TTC549 (cell line): ENCODE measurements around the gene SRSF9.
"Not testable (repeated sequence)": the region's sequence is repeated elsewhere in the genome, so short reads cannot be mapped to it uniquely, and the experiment has no call there.

Source experiments
- FAIRE-seq: peaks from 2 replicates; lab custom pipeline; 2012; peaks lifted over from hg19 to GRCh38; lab: Jason Lieb, UNC

Gene SRSF9

GRCh38 chr12:120469450-120470149 is at the start of gene SRSF9:
Gene SRSF9, minus strand, starts transcription at chr12:120469748. Its CDS starts 139 bp downstream, at chr12:120469609.
- no peak for FAIRE-seq

GRCh38 chr12:120519324-120519723 is 49.8 kb upstream of the SRSF9 start:
- FAIRE-seq: not testable (repeated sequence)

- no peak for FAIRE-seq
These were observed 45.9 kb upstream of the SRSF9 start for GRCh38 chr12:120515496-120515895.

- FAIRE-seq: no peak
These were observed 44.5 kb upstream of the SRSF9 start for GRCh38 chr12:120514002-120514401.

GRCh38 chr12:120508537-120508936 is 39.0 kb upstream of the SRSF9 start:
- no peak for FAIRE-seq

GRCh38 chr12:120504587-120504986 is 35.0 kb upstream of the SRSF9 start:
- FAIRE-seq: no peak

GRCh38 chr12:120500581-120500980 is 31.0 kb upstream of the SRSF9 start:
- FAIRE-seq: no peak

GRCh38 chr12:120498870-120499515 is 29.4 kb upstream of the SRSF9 start:
- no peak for FAIRE-seq

- no peak for FAIRE-seq
These were observed 28.1 kb upstream of the SRSF9 start for GRCh38 chr12:120497524-120498150.

GRCh38 chr12:120496413-120497340 is 27.1 kb upstream of the SRSF9 start:
- no peak for FAIRE-seq

GRCh38 chr12:120495731-120496412 is 26.3 kb upstream of the SRSF9 start, which contains the start of gene DYNLL1:
Gene DYNLL1, plus strand, starts transcription at chr12:120496113. Its CDS starts 309 bp downstream, at chr12:120496422.
- FAIRE-seq: peak; percentile 5

- FAIRE-seq: no peak
These were observed 25.7 kb upstream of the SRSF9 start for GRCh38 chr12:120495186-120495730.

- no peak for FAIRE-seq
These were observed 21.4 kb upstream of the SRSF9 start for GRCh38 chr12:120490833-120491512.

GRCh38 chr12:120490325-120490724 is 20.8 kb upstream of the SRSF9 start:
- FAIRE-seq: no peak

- FAIRE-seq: no peak
These were observed 19.5 kb upstream of the SRSF9 start for GRCh38 chr12:120489018-120489417.

GRCh38 chr12:120488057-120488640 is 18.6 kb upstream of the SRSF9 start:
- no peak for FAIRE-seq

GRCh38 chr12:120487552-120487951 is 18.0 kb upstream of the SRSF9 start:
- not testable (repeated sequence) for FAIRE-seq

GRCh38 chr12:120485961-120486881 is 16.7 kb upstream of the SRSF9 start:
- no peak for FAIRE-seq

GRCh38 chr12:120483621-120484020 is 14.1 kb upstream of the SRSF9 start:
- FAIRE-seq: no peak
